ENCODE measurements around the gene HPS6.

Gene HPS6

GRCh38 chr10:102116656-102117055 is 51.5 kb downstream of the HPS6 start:
- Histone ChIP-seq H3K79me2 (ENCODE audit: insufficient read depth, low read depth) (peaks cover 72% of the 10 kb centered on the region), H3K36me3 (ENCODE audit: insufficient read depth) (no peaks in the 10 kb centered on the region), H3K27me3 (ENCODE audit: insufficient read depth, low read depth) (no peaks in the 10 kb centered on the region), H3K27ac (peak overlapping the region; percentile 81), H4K20me1 (ENCODE audit: insufficient read depth) (no peaks in the 10 kb centered on the region; the same call in 1 of the 2 replicates), H2AFZ (ENCODE audit: low read depth) (no peak overlapping the region), H3K4me2 (peak overlapping the region; percentile 79), H3K9ac (peak overlapping the region; percentile 58; the same call in 1 of the 2 replicates), H3K4me1 (ENCODE audit: low read depth, poor library complexity, severe bottlenecking) (peaks cover 57% of the 10 kb centered on the region), H3K4me3 (IDR thresholded peaks at IDR 0.05; ENCODE audit: insufficient read depth, low read depth, low read length) (no peak overlapping the region)
- TF ChIP-seq CTCF (conservative IDR thresholded peaks at IDR 0.05; ENCODE audit: low read depth, low read length) = no peak

Measured in KMS-11 (cell line).